Endodermal cell (in vitro differentiated cells): ENCODE results near the gene EFNB2. TPM values are rescaled to one million over a fixed set of nuclear protein-coding genes. Genes with fewer than 3 reads are reported as not detected.

Source experiments
- DNase-seq: peaks from one replicate; pipeline ENCODE4 v3.0.0-alpha.2; 2017
- H3K27ac ChIP-seq: 2 replicates; pipeline ENCODE4 v1.5.1; 2013; ENCODE audit warnings: mild to moderate bottlenecking, low read depth, low read length, moderate library complexity
- H3K27me3 ChIP-seq: 2 replicates; pipeline ENCODE4 v1.6.1; 2013; ENCODE audit warnings: mild to moderate bottlenecking, low read length, moderate library complexity; ENCODE audit not compliant: insufficient read depth, control insufficient read depth, poor library complexity, severe bottlenecking
- H3K36me3 ChIP-seq: 2 replicates; pipeline ENCODE4 v1.7.0; 2013; ENCODE audit warnings: mild to moderate bottlenecking, low read length, moderate library complexity; ENCODE audit not compliant: control insufficient read depth, insufficient read depth
- H3K4me1 ChIP-seq: one replicate; pipeline ENCODE4 v1.7.0; 2013; ENCODE audit warnings: low read length; ENCODE audit not compliant: control insufficient read depth, insufficient read depth
- H3K4me3 ChIP-seq: 2 replicates; pipeline ENCODE4 v1.5.1; 2013; ENCODE audit warnings: mild to moderate bottlenecking, low read length, moderate library complexity
- H3K9ac ChIP-seq: 2 replicates; pipeline ENCODE4 v1.6.1; 2013; ENCODE audit warnings: mild to moderate bottlenecking, low read length, moderate library complexity; ENCODE audit not compliant: poor library complexity, severe bottlenecking; ENCODE audit errors: extremely low read depth
- H3K9me3 ChIP-seq: 2 replicates; pipeline ENCODE4 v1.6.1; 2013; ENCODE audit warnings: mild to moderate bottlenecking, low read length, moderate library complexity; ENCODE audit not compliant: control insufficient read depth
- H3K27ac Mint-ChIP-seq: 2 replicates; pipeline ENCODE4 v1.8.0; 2020; ENCODE audit warnings: mixed read lengths
- H3K27me3 Mint-ChIP-seq: 2 replicates; pipeline ENCODE4 v1.8.0; 2021; ENCODE audit warnings: mild to moderate bottlenecking, mixed read lengths; ENCODE audit not compliant: insufficient read depth
- H3K36me3 Mint-ChIP-seq: 2 replicates; pipeline ENCODE4 v1.8.0; 2020; ENCODE audit warnings: low read depth, mixed read lengths
- H3K4me1 Mint-ChIP-seq: 2 replicates; pipeline ENCODE4 v1.8.0; 2020; ENCODE audit warnings: mixed read lengths
- H3K4me3 Mint-ChIP-seq: 2 replicates; pipeline ENCODE4 v1.8.0; 2020; ENCODE audit warnings: mild to moderate bottlenecking, moderate library complexity, mixed read lengths
- H3K9me3 Mint-ChIP-seq: 2 replicates; pipeline ENCODE4 v1.8.0; 2020; ENCODE audit warnings: mild to moderate bottlenecking, mixed read lengths
- CTCF ChIP-seq: fragments of 200-600 bp; sonication (generic); conservative IDR thresholded peaks from 2 replicates; pipeline ENCODE4 v1.5.0; 2021; ENCODE audit warnings: antibody characterized with exemption, mild to moderate bottlenecking
- WGBS, 2 experiments: methylation state at CpG; one replicate each; pipeline versions ENCODE4 v1.1.5 to v1.1.7; 2013; ENCODE audit warnings: missing lambda C conversion rate in 2 of 2, mixed read lengths in 1 of 2; ENCODE audit not compliant: insufficient coverage in 1 of 2, insufficient read length in 1 of 2; 5-methylcytosine and 5-hydroxymethylcytosine counted together
- total RNA-seq, 2 donors: library from RNA; stranded (reverse); fragmentation: NEBNext Ultra II Directional in 1 of 2; extraction: Animal tissue kit (Norgen Biotek cat#: 25700) in 1 of 2; gene quantifications; 2 replicates in 1 of 2; 3 replicates in 1 of 2; pipeline ENCODE4 v1.2.1, GENCODE V29; 2021

The EFNB2 gene
- total RNA-seq, 2 donors from 2014 or later: 0.84 to 3.1 TPM

GRCh38 chr13:106529415-106530170 lies 5.9 kb downstream of the EFNB2 start:
- Mint-ChIP-seq H3K27me3 (peaks cover 78% of the 10 kb centered on the region), H3K4me1 (peaks cover 77% of the 10 kb centered on the region), H3K9me3 (no peaks in the 10 kb centered on the region), H3K36me3 (no peaks in the 10 kb centered on the region), H3K4me3 (no peak overlapping the region), H3K27ac (peak overlapping the region; percentile 81)
- H3K27me3 ChIP-seq: peaks cover 54% of the 10 kb centered on the region
- H3K27ac ChIP-seq: peak overlapping the region; percentile 89
- H3K4me1 ChIP-seq: peaks cover 50% of the 10 kb centered on the region
- no peaks in the 10 kb centered on the region for H3K36me3 ChIP-seq
- peak overlapping the region; percentile 0 for H3K4me3 ChIP-seq
- WGBS, 2 experiments: 51 to 66% methylated on average over 4 to 8 of the region's 8 CpGs
- no peak for TF ChIP-seq CTCF
- DNase-seq: no peak
- H3K9me3 ChIP-seq: no peaks in the 10 kb centered on the region
- no peak overlapping the region for H3K9ac ChIP-seq

- DNase-seq: peak; percentile 81
- Histone ChIP-seq H3K4me1 (peaks cover 50% of the 10 kb centered on the region), H3K27ac (peak overlapping the region; percentile 89), H3K4me3 (no peak overlapping the region), H3K9ac (no peak overlapping the region), H3K9me3 (no peaks in the 10 kb centered on the region), H3K27me3 (peaks cover 46% of the 10 kb centered on the region), H3K36me3 (no peaks in the 10 kb centered on the region)
- WGBS, 2 experiments: 24 to 25% methylated on average over 6 to 7 of the region's 7 CpGs
- peaks cover 78% of the 10 kb centered on the region for H3K27me3 Mint-ChIP-seq
- H3K27ac Mint-ChIP-seq: peak overlapping the region; percentile 60
- H3K4me3 Mint-ChIP-seq: no peak overlapping the region
- H3K36me3 Mint-ChIP-seq: no peaks in the 10 kb centered on the region
- no peak for TF ChIP-seq CTCF
- no peaks in the 10 kb centered on the region for H3K9me3 Mint-ChIP-seq
- peaks cover 77% of the 10 kb centered on the region for H3K4me1 Mint-ChIP-seq
These were observed 6.6 kb downstream of the EFNB2 start for GRCh38 chr13:106528718-106529414.

GRCh38 chr13:106527826-106528225 lies 7.6 kb downstream of the EFNB2 start:
- peak overlapping the region; percentile 89 for H3K27ac ChIP-seq
- no peak for TF ChIP-seq CTCF
- H3K4me1 Mint-ChIP-seq: peaks cover 69% of the 10 kb centered on the region
- peak overlapping the region; percentile 53 for H3K4me3 ChIP-seq
- no peak for DNase-seq
- WGBS, 2 experiments: 0 to 46% methylated on average over 1 to 2 of the region's 2 CpGs
- H3K27me3 Mint-ChIP-seq: peaks cover 79% of the 10 kb centered on the region
- no peak overlapping the region for H3K4me3 Mint-ChIP-seq
- no peak overlapping the region for H3K9ac ChIP-seq
- H3K27me3 ChIP-seq: peaks cover 38% of the 10 kb centered on the region
- no peaks in the 10 kb centered on the region for H3K36me3 Mint-ChIP-seq
- no peak overlapping the region for H3K27ac Mint-ChIP-seq
- no peaks in the 10 kb centered on the region for H3K9me3 ChIP-seq
- peaks cover 50% of the 10 kb centered on the region for H3K4me1 ChIP-seq
- no peaks in the 10 kb centered on the region for H3K36me3 ChIP-seq
- no peaks in the 10 kb centered on the region for H3K9me3 Mint-ChIP-seq
